HG03460 (cell line): ENCODE measurements around the gene PRICKLE2.
"Not testable (repeated sequence)": the region's sequence is repeated elsewhere in the genome, so short reads cannot be mapped to it uniquely, and the experiment has no call there.

Source experiments
- ATAC-seq: cut with Tn5 transposase; IDR thresholded peaks from one replicate; pipeline ENCODE4 v1.9.1; 2021; ENCODE audit not compliant: unreplicated experiment

Gene PRICKLE2

DNA sequence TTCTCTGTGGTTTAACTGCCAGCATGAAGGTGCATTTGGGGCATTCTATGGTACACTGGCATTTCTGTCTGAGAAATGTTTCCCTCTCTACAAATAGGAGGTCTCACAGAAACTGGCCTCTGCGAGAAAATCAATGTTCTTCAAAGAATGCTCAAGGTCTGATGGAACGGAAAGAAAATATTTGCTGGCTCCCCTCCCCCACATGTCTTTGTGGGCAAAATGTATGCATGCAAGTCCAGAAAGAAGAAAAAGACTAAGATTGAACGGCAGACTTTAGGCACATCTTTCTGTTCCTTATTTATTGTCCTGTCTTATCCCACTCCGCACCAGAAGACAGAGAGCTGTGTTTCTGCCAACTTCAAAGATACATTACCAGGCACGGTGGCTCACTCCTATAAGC lies 118.1 kb downstream of the PRICKLE2 start:
- ATAC-seq, result no peak

DNA sequence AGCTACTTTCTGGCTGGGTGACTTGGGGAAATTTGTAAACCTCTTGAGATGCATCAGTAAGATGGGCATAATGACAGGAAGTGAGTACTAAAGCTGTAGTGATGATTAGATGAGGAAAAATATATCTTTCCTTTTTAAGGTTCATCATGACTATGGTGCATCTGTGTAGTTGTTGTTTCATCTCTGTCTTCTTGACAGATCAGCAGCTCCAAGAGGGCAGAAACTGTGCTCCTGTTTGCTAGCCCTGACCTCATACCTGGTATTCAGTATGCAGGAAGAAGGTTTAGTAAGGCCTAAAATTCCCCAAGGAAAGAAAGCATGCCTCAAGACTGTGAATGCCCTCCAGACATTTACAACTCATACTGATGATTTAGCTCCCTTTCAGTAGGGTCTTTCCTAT lies 119.5 kb downstream of the PRICKLE2 start:
- no peak for ATAC-seq

DNA sequence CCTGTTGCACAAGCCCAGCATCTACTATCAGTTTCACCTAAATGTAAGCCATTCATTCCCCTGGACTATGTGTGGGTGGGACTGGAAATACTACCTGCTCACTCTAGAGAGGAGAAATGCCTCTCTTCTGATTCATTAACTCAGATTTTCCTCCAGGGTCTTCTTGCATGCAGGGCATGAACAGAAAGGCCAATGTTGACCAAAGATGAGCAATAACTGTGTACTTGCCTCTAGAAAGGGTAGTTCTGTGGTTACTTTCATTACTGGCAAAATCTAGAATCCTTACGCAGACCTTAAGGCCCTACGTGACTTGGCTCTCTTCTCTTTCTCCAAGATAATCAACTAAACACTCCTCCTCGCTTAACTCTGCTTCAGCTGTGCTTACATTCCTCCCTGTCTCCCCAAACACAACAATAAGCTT lies 120.6 kb downstream of the PRICKLE2 start:
- no peak for ATAC-seq

DNA sequence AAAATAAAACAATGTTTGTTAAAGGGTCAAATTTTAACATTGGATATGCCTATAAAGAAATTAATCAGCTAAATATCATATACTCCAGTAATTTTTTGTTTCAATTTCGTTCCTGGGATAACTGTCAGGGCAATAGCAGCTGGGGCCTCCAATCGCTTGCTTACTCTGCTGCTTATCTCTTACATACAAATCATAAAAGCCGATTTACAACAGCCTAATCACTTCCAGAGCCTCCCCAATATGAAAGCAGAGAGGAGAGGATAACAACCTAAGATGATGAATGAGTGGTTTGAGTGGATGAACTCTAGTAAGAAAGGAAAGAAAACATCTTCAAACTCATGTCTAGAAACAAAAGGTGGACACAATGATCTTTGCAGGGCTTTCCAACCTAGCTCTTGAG lies 121.3 kb downstream of the PRICKLE2 start:
- no peak for ATAC-seq

DNA sequence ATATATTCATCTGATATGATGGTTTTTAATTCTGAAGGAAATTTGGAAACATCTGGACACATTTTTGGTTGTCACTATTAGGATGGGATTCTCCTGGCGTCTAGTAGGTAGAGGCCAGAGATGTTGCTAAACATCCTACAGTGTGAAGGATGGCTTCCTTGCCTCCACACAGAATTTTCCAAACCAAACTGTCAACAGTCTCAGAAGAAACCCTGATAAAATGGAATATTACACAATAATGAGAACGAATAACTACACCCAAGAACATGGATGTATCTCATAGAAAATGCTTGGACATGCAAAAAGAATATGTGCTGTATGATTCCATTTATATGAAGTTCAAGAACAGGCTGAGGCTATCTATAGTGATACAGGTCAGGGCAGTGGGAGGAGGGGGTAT lies 122.1 kb downstream of the PRICKLE2 start:
- no peak for ATAC-seq

DNA sequence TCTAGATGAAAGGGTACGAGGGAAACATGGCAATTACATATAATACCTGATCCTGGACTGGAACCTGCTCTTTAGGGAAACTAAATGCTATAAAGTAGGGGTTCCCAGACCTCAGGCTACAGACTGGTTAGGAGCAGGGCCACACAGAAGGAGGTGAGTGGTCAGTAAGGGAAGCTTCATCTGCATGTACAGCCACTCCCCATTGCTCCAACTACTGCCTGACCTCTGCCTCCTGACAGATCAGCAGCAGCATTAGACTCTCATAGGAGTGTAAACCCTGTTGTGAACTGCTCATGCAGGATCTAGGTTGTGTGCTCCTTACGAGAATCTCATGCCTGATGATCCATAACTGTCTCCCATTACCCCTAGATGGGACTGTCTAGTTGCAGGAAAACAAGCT lies 123.1 kb downstream of the PRICKLE2 start:
- no peak for ATAC-seq

DNA sequence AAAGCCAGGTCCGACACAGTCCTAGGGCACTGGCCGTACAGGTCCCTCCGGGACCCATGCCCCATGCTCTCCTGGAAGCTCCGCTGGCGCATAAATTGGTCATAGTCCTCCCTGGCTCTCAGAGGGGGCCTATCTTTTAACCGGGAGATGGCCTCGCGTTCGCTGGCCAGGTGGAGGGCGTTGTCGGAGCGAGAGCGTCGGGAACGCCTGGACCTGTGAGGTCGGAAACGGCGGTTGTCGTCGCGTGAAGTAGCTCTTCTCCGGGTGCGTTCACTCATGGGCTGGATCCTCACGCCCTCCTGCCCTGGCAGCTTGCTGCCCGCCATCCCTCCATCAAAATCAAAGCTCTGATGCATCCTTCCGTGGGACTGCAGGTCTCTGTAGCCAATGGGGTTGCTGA lies 126.0 kb downstream of the PRICKLE2 start:
- ATAC-seq, result no peak

DNA sequence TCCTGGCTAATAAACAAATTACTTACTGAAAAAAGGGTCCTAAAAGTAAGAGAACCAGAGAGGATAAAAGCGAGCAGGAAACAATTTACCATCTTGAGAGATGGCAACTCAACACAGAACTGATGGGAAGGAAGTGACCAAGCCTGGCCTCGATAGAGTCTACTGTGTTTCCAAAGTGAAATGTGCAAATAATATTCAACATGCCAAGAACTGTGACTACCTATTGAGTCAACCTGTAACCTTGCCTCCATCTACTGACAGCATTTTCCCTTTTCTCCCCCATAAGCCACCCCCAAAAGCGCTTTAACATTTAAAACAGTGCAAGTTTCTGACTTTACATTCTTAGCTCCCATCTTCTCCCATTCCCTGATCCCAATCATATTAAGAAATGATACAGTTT lies 126.6 kb downstream of the PRICKLE2 start:
- no peak for ATAC-seq

DNA sequence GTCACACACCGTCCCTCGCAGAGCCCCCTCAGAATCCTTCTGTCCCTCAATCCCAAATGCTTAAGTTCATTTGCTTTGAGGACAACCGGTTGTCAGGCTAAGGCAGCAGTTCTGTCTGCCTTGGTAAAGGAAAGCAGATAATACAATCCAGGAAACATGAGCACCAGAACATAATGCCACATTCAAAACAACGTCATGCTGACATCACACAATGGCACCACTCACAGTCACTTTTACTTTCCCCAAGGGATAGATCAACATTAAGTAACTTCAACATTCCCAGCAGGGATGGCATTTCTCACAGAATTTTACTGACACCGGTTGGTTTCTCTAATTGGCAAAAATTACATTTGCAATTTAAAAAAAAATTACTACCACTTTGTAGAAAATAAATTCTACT lies 127.3 kb downstream of the PRICKLE2 start:
- ATAC-seq, result no peak

DNA sequence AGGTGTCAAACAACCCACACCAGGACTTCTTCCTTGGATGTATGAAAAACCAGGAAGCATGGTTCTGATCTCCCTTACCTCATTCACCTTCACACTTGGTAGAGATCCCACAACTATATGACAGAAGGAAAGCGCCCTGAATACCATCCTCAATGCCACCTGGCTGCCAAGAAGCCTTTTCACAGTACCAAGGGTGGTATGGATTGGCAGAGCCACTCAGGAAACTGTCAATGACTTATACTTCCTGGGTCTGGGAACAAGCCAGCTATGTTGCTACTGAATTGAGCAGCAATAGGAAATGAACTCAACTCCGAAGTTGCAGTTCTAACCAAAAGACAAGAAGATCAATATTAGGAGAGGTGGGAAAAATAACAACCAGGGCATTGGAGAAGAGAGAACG lies 129.5 kb downstream of the PRICKLE2 start:
- no peak for ATAC-seq

DNA sequence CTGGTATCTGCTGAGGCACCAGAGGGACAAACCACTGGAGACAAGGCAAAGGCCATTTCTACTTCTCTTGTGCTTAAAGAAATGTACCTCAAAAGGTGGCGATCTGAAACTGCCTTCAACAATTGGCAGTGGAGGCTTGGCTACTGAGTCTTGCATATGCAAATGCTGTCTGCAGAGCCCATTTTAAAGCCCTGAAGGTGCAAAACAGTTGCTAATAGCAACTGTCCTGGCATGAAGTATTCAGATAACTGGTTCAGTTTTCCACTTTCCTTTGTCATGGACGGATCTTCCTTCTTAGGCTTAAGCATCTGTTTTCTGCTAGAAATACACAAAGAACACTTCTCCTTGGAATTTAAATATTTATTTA lies 130.6 kb downstream of the PRICKLE2 start:
- no peak for ATAC-seq

DNA sequence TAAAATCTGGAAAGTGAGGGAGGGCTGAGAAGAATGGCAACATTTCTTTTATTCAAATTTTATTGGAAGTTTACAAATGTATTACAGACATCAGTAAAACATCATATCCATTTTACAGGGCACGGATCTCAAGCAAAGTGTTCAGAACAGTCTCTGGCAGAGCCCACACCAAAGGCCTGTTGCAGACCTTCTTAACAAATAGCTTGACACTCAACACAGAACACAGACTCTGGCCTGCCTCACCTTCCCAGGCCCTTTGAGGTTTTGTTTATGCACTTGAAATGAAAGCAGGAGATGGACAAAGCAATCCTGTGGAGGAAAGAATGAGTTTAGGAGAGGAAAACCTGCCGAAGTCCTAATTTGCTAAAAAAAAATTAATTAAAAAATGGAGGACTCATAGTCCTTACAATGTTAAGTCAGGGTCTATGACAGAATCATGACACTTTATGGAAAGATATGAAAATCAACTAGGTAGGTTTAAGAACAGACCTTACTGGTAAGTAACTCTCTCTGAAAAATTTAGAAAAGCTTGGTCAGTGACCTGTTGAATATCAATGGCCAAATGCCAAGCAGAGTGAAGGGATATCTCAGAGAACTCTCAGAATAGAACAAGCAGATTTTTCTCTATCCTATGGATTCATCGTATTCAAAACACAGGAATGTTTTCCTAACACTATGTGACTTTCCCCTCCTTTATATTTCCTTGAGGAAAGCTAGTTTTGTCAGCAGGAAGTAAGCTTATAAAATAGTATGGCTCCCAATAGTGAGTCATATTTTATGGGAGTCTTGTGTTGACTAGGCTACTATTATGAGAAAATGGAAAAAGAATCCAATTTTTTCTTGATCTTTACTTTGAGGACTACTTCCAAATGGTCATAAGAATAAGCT lies 131.2 kb downstream of the PRICKLE2 start:
- no peak for ATAC-seq

DNA sequence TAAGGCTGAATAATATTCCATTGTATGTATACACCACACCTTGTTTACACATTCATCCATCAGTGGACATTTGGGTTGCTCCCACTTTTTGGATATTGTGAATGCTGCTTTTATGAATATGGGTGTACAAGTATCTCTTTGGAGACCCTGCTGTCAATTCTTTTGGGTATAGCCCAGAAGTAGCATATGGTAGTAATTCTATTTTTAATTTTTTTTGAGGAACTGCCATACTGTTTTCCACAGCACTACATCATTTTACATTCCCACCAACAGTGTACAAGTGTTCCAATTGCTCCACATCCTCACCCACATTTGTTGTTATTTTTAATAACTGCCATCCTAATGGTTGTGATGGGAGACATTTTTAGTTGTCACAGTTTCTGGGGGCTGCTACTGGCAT lies 132.1 kb downstream of the PRICKLE2 start:
- no peak for ATAC-seq

DNA sequence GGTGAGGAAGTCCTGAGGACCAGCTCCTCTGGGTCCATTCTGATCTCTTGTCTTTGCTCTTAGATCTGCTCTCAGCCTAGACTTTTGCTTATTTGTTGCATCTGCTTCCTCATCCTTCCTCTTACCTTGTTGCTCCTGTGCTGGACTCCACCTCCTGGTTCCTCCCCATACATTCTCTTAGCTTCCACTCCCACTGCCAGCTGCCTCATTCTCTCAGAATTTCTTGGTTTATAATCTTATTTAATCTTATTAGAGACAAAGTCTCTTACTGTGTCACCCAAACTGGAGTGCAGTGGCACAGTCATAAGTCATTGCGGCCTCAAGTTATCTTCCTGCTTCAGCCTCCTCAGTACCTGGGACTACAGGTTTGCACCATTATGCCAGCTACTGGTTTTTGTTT lies 133.8 kb downstream of the PRICKLE2 start:
- ATAC-seq, result no peak

DNA sequence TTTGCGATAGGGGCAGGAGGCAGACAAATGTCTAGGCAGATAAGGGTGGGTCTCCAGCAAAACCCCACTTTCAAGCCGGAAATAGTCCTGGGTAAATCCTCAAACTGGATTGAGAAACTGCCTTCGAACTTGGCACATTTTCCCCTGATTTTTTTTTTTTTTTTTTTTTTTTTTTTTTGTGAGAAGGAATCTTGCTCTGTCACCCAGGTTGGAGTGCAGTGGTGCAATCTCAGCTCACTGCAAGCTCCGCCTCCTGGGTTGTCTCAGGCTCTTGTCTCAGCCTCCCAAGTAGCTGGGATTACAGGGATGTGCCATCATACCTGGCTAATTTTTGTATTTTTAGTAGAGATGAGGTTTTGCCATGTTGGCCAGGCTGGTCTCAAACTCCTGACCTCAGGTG lies 135.9 kb downstream of the PRICKLE2 start:
- ATAC-seq, result not testable (repeated sequence)

DNA sequence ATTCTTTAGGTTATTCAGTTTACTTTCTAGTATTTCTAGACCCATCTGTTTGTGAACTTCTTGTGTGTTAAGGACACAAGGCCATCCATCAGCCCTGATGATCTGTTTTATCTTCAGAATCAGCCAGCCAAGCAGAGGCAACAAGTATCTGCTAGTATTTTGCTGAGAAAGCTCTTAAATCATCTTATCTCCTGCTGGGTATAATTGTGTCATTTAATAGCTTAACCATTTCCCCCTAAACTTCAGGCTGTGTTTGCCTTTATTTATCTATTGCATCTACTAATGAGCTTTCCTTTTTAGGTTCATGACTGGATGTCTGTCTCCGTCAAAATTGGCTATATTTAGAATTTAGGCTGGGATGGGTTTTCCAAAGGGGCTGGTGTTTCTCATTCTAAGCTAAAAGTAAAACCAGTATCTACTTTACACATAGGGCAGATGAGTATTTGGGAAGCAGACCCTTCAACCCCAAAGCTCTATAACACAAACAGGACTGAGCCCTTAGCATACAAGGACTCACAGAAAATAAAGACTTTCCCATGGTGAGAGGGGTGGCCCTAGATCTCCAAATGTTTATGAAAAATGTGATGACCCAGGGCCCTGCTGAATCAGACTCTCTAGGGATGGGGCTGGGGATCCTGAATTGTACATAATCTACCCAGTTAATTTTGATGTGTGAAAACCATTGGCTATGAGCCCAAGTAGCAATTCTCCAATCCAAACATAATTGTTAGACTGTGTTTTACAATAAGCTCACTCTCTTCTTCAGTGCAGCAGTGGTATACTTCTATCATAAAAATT lies 136.7 kb downstream of the PRICKLE2 start:
- no peak for ATAC-seq

DNA sequence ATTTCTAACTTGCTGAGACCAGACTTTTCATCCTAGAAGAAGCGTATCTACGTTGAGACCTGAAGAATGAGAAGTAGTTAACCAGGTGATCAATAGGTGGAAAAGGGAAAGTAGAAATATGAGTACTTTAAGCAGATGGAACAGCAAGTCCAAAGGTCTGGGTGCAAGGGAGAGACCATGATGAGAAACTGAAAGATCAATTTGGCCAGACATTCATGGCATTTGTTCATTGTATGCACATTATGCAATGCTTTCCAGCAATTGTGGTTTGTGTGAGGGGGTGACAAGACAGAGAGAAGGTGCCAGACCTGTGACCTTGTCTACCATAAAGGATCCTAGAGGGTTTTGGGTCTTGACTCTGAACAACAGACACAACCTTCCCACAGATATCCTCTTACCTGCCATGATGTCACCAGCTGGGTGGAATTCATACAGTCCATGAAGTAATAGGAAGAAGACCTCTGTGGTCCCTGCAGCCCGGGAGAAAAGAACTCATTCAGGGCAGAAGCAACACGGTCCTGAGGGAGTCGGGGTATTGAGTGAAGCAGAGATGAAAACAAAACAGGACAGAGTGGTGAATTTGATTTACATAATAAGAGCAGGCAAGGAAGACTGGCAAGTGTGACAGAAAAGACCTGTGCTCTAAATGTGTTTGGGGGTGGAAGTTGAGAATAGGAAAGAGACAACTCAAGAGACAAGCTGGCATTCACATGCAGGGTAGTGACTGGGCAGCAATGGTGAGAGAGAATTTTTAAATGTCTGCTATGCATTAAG lies 138.6 kb downstream of the PRICKLE2 start:
- ATAC-seq, result no peak

DNA sequence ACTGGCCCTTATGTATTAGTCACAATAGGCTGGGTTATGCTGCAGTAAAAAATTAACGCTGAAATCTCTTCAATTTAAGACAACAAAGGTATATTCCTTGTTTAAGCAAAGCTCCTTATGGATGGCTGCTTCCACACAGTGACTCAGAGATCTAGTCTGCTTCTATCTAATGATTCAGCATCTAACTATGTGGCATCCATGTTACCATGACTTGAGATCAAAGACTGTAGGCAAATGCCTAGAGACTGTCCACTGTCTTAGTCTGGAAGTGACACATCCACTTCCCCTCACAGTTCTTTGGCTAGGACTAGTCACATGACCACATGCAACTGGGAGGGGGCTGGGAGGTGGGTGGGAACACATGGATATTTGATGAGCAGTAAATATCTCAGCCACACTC lies 140.6 kb downstream of the PRICKLE2 start:
- ATAC-seq, result no peak

DNA sequence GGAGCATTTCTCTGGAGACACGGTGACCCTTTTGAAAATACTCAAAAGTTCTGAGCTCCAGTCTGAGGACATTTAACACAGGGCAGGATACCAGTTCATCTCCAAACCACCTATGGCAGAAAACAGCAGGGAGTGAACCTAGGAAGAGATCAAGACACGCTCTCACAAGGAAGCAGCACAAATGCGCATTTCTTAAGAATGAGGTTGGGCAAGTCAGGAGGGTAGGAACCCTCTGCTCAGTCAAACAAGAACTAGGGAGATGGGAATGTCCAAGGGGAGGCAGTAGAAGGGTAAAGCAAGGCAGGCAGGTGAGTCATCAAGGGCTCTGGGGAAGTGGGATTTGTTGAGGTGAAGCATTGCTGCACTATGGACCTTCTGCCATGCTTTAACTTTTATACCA lies 141.7 kb downstream of the PRICKLE2 start:
- no peak for ATAC-seq

DNA sequence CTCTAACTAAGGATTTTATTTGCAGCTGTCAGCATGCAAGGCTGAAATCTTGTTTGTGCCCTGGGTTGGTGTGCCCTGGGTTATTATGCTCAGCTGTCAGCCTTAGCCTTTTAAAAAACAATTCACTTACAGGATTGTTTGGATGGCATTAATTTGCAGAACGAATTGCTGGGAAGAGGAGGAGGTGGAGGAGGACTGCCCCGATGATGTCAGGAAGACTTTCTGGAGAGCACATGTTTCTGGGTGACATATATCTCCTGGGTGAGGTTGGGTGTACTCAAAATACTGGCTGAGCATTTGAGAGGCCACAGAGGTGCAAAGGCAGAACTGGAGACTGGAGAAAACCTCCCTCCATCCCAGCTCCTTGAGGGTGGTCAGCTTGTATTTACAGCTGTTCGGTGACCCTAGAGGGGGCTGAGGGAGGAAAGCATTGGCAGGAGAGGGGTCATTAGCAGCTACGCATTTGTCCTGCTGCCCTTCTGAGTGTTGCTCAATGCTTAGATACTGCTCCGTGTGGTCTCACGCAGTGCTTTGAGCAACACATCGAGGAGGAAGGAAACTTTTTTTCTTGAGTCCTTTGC lies 142.2 kb downstream of the PRICKLE2 start:
- no peak for ATAC-seq

DNA sequence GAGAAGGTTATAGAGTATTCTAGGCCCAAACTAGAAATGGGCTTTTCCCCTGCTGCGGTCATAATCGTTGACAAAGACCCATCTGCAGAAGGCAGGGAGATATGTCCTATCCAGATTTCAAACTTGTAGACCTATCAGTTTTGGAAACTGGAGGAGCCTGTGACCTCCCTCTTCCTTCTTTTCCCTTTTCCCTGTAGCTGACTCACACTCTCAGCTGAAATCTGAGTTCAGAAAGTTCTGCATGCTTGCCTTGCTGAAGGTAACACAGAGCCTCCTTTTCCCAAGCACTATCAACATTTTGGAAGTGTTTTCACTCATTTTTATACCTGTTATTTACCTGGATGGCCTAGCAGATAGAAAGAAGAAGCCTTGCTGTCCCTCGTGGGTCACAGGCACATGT lies 142.9 kb downstream of the PRICKLE2 start:
- ATAC-seq, result no peak
